ENCODE measurements around the gene DNAAF2. TPM values are rescaled to one million over a fixed set of nuclear protein-coding genes. Genes with fewer than 3 reads are reported as not detected.
A peak's percentile ranks its signal among the peaks of the same experiment; 100 is the strongest.
"Not testable (repeated sequence)": the region's sequence is repeated elsewhere in the genome, so short reads cannot be mapped to it uniquely, and the experiment has no call there.

DNAAF2 gene, protein sequence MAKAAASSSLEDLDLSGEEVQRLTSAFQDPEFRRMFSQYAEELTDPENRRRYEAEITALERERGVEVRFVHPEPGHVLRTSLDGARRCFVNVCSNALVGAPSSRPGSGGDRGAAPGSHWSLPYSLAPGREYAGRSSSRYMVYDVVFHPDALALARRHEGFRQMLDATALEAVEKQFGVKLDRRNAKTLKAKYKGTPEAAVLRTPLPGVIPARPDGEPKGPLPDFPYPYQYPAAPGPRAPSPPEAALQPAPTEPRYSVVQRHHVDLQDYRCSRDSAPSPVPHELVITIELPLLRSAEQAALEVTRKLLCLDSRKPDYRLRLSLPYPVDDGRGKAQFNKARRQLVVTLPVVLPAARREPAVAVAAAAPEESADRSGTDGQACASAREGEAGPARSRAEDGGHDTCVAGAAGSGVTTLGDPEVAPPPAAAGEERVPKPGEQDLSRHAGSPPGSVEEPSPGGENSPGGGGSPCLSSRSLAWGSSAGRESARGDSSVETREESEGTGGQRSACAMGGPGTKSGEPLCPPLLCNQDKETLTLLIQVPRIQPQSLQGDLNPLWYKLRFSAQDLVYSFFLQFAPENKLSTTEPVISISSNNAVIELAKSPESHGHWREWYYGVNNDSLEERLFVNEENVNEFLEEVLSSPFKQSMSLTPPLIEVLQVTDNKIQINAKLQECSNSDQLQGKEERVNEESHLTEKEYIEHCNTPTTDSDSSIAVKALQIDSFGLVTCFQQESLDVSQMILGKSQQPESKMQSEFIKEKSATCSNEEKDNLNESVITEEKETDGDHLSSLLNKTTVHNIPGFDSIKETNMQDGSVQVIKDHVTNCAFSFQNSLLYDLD
- 1 to 10 TPM; 4.9 to 7.0 TPM for total RNA-seq
- long read RNA-seq, transcript DNAAF2-201 (3 exons, 2,963 nt), result major isoform, 20 of 38 reads
- long read RNA-seq, transcript DNAAF2-202 (2 exons, 2,819 nt), result minor isoform, 12 of 38 reads
- long read RNA-seq, partial matches to known transcripts, result 0 of 38 reads
- long read RNA-seq, other reads (novel, unspliced or antisense), result 6 of 38 reads

- ATAC-seq (peak; percentile 59 to 65), DNase-seq (peak; percentile 58)
- intact Hi-C loops (cut with DNase I), result loop anchor here in 1 of 2 donors (5.0 to 10.0 kb wide), 2 partner anchors 60 to 138 kb away; partner anchors contain the start of gene KLHDC1
Measured at GRCh38 chr14:49634547-49635334, at the start of gene DNAAF2. Gene DNAAF2 (minus strand): TSS chr14:49635244. CDS start chr14:49635149, 95 bp downstream.

DNA sequence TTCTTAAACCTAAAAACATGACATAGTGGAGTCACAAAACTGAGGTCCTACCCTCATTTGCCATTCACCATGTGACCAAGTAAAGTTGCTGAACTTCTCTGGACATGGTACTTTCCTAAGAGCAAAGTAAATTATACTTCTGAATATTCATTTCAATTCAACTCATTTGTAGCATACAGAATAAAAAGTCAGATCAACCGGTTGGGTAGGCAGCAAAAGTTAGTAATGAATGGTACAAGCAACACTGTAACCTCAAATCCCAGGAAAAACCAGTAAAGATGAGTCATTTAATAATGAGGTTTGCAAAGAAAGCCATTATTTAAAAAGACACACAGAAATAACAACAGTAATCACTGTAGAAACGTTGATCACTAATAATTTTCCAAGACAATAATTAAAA lies 44.2 kb upstream of the DNAAF2 start:
- DNase-seq (no peak), ATAC-seq (no peak)
- intact Hi-C loops (cut with DNase I), result no loop called here

DNA sequence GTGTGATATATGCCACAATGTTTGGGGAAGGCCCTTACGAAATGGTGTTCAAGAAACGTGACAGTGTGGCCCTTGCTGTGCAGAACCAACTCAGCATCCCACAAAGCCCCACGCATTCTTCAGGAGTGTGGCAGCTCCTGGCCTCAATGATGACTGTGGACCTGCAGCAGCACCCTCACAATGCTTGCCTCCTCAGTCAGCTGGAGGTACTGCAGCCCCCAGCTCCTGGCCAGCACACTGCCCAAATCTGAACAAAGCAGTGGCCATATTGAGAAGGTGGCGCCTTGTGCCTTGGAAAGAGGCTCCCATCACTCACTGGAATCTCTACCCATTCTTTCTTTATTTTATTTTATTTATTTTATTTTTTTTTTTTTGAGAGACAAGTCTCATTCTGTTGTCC lies 42.6 kb upstream of the DNAAF2 start:
- intact Hi-C loops (cut with DNase I), result no loop called here
- no peak for DNase-seq
- ATAC-seq, result no peak

- ATAC-seq (no peak), DNase-seq (no peak)
- intact Hi-C loops (cut with DNase I), result no loop called here
Measured at GRCh38 chr14:49673586-49673985, 38.5 kb upstream of the DNAAF2 start.

GRCh38 chr14:49670475-49670874 lies 35.4 kb upstream of the DNAAF2 start:
- intact Hi-C loops (cut with DNase I), result no loop called here
- ATAC-seq, result no peak

DNA sequence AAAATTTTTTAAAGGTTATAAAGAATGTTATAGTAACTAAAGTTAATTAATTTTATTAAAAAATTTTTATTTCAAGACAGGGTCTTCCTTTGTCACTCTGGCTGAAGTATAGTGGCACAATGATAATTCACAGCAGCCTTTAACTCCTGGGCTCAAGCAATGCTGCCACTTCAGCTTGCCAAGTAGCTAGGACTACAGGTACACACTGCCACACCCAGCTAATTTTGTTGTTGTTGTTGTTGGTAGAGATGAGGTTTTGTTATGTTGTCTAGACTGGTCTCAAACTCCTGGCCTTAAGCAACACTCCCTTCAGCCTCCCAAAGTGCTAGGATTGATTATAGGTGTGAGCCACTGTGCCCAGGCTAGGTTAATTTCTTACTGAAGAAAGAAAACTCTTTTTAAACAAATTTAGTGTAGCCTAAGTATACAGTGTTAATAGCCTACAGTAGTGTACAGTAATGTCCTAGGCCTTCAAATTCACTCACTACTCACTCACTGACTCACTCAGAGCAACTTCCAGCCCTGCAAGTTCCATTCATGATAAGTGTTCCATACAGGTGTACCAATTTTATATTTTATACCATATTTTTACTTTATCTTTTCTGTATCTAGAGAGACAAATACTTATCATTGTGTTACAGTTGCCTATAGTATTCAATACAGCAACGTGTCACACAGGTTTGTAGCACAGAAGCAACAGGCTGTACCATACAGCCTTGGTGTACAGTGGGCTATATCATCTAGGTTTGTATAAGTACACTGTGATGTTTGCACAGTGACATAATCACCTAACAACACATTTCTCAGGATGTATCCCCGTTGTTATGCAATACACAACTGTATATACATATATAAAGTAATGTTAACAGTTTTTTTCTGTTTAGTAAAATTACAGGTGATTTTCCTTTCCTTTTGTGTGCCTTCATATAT lies 24.7 kb upstream of the DNAAF2 start:
- no peak for ATAC-seq
- no peak for DNase-seq
- intact Hi-C loops (cut with DNase I), result no loop called here

More at GRCh38 chr14:49670475-49670874, 35.4 kb upstream of the DNAAF2 start:
- no peak for DNase-seq

GRCh38 chr14:49657500-49657899 lies 22.5 kb upstream of the DNAAF2 start:
- ATAC-seq; DNase-seq; intact Hi-C loops (cut with DNase I): not testable (repeated sequence)

- ATAC-seq (no peak), DNase-seq (no peak)
Measured at GRCh38 chr14:49654511-49654910, 19.5 kb upstream of the DNAAF2 start.

DNA sequence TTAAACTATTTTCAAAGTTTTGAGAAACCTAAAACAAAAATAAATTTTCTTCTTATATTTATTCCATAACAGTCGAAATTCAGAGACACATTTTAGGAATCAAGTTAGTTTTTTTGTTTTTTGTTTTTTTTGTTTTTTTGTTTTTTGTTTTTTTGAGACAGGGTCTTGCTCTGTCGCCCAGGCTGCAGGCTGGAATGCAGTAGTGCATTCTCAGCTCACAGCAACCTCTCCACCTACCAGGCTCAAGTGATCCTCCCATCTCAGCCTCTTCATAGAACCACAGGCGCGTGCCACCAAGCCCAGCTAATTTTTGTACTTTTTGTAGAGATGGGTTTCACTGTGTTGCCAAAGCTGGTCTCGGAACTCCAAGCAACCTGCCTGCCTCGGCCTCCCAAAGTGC lies 18.5 kb upstream of the DNAAF2 start:
- intact Hi-C loops (cut with DNase I), result no loop called here
- DNase-seq (no peak), ATAC-seq (no peak)

More at GRCh38 chr14:49654511-49654910, 19.5 kb upstream of the DNAAF2 start:
- intact Hi-C loops (cut with DNase I), result no loop called here

DNA sequence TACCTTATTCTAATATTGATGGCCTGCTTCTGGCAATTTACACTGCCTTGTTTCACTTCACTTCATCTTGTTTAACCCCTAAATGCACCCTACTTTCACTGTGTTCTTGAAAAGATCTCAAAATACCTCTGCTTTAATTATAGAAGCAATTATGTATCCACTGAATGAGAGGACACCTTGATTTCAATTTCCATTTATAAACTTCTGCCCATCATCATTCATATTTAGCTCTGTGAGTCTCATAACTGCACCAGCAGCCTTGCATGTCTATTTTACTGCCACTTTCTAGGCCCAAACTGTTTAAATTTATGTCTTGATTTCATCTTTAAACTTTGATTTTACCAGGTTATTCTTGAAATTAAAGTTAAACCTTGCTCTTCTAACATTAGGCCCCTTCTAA lies 7.1 kb upstream of the DNAAF2 start:
- no peak for DNase-seq
- ATAC-seq, result no peak
- intact Hi-C loops (cut with DNase I), result no loop called here

DNA sequence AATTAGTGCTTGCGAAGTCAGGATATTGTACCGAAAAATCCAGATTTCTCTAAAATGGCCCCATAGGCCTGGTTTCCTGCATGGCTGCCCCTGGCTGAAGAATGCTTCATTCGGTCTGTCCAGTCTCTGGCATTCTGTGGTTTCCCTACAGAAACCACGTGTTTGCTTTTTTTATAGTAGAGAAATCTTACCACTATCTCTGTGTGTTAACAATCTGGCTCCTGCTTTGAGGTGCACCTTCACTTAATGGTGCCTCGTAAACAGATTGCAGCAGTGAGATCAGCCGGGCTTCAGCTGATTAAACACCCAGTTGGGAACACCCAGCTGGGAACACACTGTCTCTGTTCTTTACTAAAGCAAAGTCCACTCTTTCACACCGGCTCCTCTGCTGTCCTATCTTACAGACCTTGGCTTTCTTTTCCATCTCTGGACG lies 6.7 kb upstream of the DNAAF2 start:
- DNase-seq (no peak), ATAC-seq (peak; percentile 35 to 74)
- intact Hi-C loops (cut with DNase I), result no loop called here

DNA sequence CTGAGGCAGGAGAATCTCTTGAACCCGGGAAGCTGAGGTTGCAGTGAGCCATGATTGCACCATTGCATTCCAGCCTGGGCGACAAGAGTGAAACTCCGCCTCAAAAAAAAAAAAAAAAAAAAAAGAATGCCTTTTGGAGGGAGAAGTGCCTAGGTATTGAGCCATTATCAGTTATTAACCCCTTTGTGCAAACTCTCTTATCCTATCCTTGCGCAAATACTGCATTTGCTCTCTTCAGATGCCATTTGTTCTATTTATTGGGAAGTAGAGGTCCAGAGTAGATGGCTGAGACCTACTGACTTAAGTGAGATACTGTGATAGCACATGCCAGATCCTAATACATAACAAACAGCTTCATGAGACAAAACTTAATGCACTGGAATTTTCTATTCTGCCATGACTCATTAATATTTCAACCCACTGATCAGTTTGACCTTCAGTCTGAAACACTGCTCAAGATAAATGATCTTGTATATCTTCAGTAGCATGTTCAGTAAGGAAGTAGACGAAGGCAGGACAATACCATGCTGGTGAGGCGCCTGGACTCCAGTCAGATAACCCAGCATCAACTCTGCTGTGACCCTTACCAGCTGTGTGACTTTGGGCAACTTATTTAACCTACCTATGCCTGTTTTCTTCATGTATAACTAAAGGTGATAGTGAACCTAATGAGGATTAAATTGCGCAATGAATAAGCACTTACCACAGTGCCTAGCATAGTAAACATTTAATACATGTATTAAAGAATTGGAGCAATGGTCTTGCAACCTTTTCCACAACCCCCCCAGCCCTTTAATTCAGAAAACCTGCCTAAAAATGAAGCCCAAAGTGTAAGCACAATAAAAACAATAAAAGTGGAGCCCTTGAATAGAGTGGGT lies 5.7 kb upstream of the DNAAF2 start:
- intact Hi-C loops (cut with DNase I), result no loop called here
- no peak for ATAC-seq
- no peak for DNase-seq

DNA sequence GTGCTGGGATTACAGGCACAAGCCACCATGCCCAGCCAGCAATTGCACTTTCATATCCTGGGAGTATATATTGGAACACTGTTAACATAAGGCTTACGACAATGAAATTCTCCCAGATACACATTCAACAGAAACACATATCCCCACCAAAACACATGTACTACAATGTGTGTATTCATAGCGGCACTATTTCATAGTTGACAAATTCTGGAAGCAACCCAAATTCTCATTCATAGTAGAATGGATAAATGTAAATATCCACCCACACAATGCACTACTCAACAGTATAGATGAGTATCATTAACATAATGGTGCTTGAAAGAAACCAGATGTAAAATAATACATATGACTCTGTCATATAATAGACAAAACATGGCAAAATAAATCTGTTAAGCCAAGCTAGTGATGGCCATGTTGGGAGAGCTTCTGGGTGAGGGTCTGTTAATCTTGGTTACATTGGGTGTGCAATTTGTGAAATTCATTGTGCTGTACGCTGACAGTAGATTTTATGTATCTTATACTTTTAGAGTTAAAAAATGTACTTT lies 2.6 kb upstream of the DNAAF2 start:
- ATAC-seq, result no peak
- no peak for DNase-seq
- intact Hi-C loops (cut with DNase I), result loop anchor here in 1 of 2 donors (10.0 kb wide), 1 partner anchor 57 kb away; the partner anchor contains the start of gene KLHDC1

DNA sequence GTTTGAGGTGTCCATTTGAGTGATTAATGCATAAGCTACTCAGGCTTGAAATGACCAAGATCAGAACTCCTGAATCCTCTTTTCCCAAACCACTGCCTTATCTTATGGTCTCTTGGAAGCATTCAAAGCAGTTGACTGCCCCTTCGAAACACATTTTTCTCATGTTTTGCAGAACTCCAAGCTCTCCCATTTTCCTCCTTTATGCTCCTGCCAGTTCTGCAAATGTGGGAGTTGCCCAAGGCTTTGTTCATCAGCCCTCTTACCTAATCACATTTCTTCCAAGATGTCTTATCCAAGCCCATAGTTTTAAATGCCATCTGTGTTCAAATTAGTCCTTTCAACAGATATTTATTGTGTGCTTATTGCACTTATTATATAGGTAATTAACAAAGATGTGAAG lies 1.8 kb upstream of the DNAAF2 start:
- DNase-seq, result no peak
- intact Hi-C loops (cut with DNase I), result loop anchor here in 1 of 2 donors (10.0 kb wide), 1 partner anchor 58 kb away; the partner anchor contains the start of gene KLHDC1
- no peak for ATAC-seq

DNA sequence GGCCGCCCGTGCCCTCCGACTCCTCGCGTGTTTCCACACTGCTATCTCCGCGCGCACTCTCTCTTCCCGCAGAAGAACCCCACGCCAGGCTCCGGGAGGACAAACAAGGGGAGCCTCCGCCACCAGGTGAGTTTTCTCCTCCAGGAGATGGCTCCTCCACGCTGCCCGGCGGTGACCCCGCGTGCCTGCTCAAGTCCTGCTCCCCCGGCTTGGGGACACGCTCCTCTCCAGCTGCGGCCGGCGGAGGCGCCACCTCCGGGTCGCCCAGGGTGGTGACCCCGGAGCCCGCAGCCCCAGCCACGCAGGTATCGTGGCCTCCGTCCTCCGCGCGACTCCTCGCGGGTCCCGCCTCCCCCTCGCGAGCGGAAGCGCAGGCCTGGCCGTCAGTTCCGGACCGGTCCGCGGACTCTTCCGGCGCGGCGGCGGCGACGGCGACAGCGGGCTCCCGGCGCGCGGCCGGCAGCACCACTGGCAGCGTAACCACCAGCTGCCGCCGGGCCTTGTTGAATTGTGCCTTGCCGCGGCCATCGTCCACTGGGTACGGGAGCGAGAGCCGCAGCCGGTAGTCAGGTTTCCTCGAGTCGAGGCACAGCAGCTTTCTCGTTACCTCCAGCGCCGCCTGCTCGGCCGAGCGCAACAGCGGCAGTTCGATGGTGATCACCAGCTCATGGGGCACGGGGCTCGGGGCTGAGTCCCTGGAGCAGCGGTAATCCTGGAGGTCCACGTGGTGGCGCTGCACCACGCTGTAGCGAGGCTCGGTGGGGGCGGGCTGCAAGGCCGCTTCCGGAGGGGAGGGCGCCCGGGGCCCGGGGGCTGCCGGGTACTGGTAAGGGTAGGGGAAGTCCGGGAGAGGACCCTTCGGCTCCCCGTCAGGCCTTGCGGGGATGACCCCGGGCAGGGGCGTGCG lies 1.2 kb downstream of the DNAAF2 start:
- ATAC-seq (peak; percentile 94 to 96), DNase-seq (peak; percentile 95)
- intact Hi-C loops (cut with DNase I), result loop anchor here in 1 of 2 donors (5.0 to 10.0 kb wide), 2 partner anchors 61 to 138 kb away; partner anchors contain the start of gene KLHDC1
